ENCODE data around the gene KRTAP5-9.
"Not testable (repeated sequence)": the region's sequence is repeated elsewhere in the genome, so short reads cannot be mapped to it uniquely, and the experiment has no call there.

The KRTAP5-9 gene

GRCh38 chr11:71566626-71567599, 18.7 kb downstream of the KRTAP5-9 start:
- not testable (repeated sequence) for H3K36me3 ChIP-seq (ENCODE audit: control insufficient read depth, low read depth, low read length); H3K27me3 ChIP-seq (ENCODE audit: control insufficient read depth, insufficient read depth, low read length); H3K4me1 ChIP-seq (ENCODE audit: control insufficient read depth, low read depth, low read length); H3K9ac ChIP-seq (ENCODE audit: low read length); H3K9me3 ChIP-seq (ENCODE audit: control insufficient read depth, low read depth, low read length); H3K27ac ChIP-seq (ENCODE audit: low read length); H3K4me3 ChIP-seq (ENCODE audit: low read length)

DNA sequence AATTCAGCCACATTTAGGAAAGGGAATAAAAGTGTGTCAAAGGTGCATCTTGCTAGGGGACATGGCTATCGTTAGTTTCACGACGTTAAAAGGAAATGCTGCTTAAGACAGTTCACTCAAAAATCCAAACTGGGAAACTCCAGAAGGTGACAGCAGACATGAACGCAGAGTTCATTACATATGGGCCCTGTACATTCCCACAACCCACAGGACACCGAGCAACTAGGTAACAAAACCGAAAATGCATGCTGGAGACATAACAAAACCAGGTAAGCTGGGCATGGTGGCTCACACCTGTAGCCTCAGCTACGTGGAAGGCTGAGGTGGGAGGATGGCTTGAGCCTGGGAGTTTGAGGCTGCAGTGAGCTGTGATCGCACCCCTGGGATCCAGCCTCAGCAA, 19.4 kb downstream of the KRTAP5-9 start:
- not testable (repeated sequence) for H3K4me1 ChIP-seq (ENCODE audit: control insufficient read depth, low read depth, low read length); H3K27me3 ChIP-seq (ENCODE audit: control insufficient read depth, insufficient read depth, low read length); H3K9me3 ChIP-seq (ENCODE audit: control insufficient read depth, low read depth, low read length); H3K36me3 ChIP-seq (ENCODE audit: control insufficient read depth, low read depth, low read length); H3K27ac ChIP-seq (ENCODE audit: low read length); H3K9ac ChIP-seq (ENCODE audit: low read length); H3K4me3 ChIP-seq (ENCODE audit: low read length)

GRCh38 chr11:71568704-71569349, 20.6 kb downstream of the KRTAP5-9 start:
- Histone ChIP-seq H3K9me3 (ENCODE audit: control insufficient read depth, low read depth, low read length) (no peaks in the 10 kb centered on the region), H3K27me3 (ENCODE audit: control insufficient read depth, insufficient read depth, low read length) (no peaks in the 10 kb centered on the region), H3K27ac (ENCODE audit: low read length) (no peak overlapping the region), H3K9ac (ENCODE audit: low read length) (no peak overlapping the region), H3K4me1 (ENCODE audit: control insufficient read depth, low read depth, low read length) (peaks cover 5% of the 10 kb centered on the region), H3K36me3 (ENCODE audit: control insufficient read depth, low read depth, low read length) (no peaks in the 10 kb centered on the region), H3K4me3 (ENCODE audit: low read length) (no peak overlapping the region)

GRCh38 chr11:71571101-71571850, 23.1 kb downstream of the KRTAP5-9 start:
- H3K27me3 ChIP-seq (ENCODE audit: control insufficient read depth, insufficient read depth, low read length); H3K4me3 ChIP-seq (ENCODE audit: low read length); H3K4me1 ChIP-seq (ENCODE audit: control insufficient read depth, low read depth, low read length); H3K9ac ChIP-seq (ENCODE audit: low read length); H3K9me3 ChIP-seq (ENCODE audit: control insufficient read depth, low read depth, low read length); H3K36me3 ChIP-seq (ENCODE audit: control insufficient read depth, low read depth, low read length); H3K27ac ChIP-seq (ENCODE audit: low read length): not testable (repeated sequence)

DNA sequence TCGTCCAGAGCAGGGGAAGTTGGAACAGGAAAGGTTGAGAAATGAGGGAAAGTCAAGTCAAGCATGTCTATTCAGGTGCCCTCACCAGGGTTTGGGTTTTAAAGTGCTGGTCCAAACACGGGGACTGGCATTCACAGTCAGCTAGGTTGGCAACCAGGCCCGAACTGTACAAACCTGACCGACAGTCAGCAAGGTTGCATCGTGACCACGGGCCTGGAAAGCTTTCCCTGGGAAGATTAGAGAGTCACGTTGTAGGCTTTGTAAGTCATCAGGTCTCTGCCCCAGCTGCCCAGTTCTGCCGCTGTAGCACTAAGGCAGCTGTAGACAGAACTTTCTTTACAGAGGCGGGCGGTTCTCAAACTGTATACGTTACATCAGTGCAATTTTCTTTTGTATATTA, 24.6 kb downstream of the KRTAP5-9 start:
- Histone ChIP-seq H3K27me3 (ENCODE audit: control insufficient read depth, insufficient read depth, low read length) (no peaks in the 10 kb centered on the region), H3K9ac (ENCODE audit: low read length) (no peak overlapping the region), H3K4me1 (ENCODE audit: control insufficient read depth, low read depth, low read length) (no peaks in the 10 kb centered on the region), H3K9me3 (ENCODE audit: control insufficient read depth, low read depth, low read length) (no peaks in the 10 kb centered on the region), H3K4me3 (ENCODE audit: low read length) (no peak overlapping the region), H3K27ac (ENCODE audit: low read length) (no peak overlapping the region), H3K36me3 (ENCODE audit: control insufficient read depth, low read depth, low read length) (no peaks in the 10 kb centered on the region)

DNA sequence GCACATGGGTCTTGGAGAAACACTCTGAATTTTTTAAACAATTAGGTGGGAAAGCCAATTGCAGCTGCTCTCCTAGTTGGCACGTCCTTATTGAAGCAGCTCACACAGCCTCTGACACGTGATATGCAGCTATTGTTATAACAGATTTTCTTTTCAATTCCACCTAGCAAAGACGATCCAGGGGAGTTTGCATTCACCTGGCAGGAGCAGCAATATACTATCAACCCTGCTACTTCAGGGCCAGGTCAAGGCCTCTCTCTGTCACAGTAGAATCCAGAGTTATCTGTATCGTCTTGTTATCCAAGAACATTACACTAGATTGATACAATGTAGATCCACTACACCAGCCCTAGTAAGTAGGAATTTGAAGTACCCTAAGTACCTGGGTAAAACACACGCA, 26.2 kb downstream of the KRTAP5-9 start:
- no peaks in the 10 kb centered on the region for H3K36me3 ChIP-seq (ENCODE audit: control insufficient read depth, low read depth, low read length)
- H3K27me3 ChIP-seq (ENCODE audit: control insufficient read depth, insufficient read depth, low read length) = no peaks in the 10 kb centered on the region
- no peaks in the 10 kb centered on the region for H3K4me1 ChIP-seq (ENCODE audit: control insufficient read depth, low read depth, low read length)
- H3K9me3 ChIP-seq (ENCODE audit: control insufficient read depth, low read depth, low read length) = no peaks in the 10 kb centered on the region
- H3K9ac ChIP-seq (ENCODE audit: low read length) = no peak overlapping the region
- H3K4me3 ChIP-seq (ENCODE audit: low read length) = no peak overlapping the region
- no peak overlapping the region for H3K27ac ChIP-seq (ENCODE audit: low read length)

DNA sequence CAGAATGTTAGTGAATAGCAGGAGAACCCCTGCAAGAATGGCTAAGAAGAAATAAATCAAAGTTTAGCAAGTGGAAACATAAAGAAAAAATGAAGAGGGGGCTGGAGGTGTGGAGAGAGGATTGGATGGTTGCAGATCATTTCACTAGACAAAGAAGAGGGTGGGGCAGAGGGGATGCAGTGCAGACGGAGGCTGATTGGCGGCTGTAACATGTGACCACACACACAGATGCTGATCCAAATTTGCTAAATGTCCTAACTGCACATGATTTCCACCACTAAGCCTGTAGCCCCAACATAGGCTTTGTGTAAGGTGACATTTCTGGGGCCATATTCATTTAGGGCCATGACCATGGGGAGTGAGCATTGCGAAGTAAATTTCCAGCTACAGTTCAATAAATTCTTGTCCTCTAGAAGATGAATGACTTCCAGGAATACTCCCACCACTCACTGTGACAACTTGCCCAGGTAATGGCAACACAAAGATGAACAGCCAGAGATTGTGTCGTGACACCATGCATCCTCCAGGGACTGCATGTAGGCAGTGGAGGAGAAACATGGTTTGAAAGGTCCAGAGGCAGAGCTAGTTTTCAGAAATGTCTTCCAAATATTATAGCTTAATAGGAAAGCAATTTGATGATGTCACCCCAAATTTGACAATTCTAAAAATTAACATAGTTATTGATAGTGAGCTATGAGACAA, 27.7 kb downstream of the KRTAP5-9 start:
- Histone ChIP-seq H3K9me3 (ENCODE audit: control insufficient read depth, low read depth, low read length) (no peaks in the 10 kb centered on the region), H3K36me3 (ENCODE audit: control insufficient read depth, low read depth, low read length) (no peaks in the 10 kb centered on the region), H3K27me3 (ENCODE audit: control insufficient read depth, insufficient read depth, low read length) (no peaks in the 10 kb centered on the region), H3K27ac (ENCODE audit: low read length) (no peak overlapping the region), H3K4me1 (ENCODE audit: control insufficient read depth, low read depth, low read length) (peaks cover 3% of the 10 kb centered on the region), H3K9ac (ENCODE audit: low read length) (no peak overlapping the region), H3K4me3 (ENCODE audit: low read length) (no peak overlapping the region)

- H3K9ac ChIP-seq (ENCODE audit: low read length); H3K27ac ChIP-seq (ENCODE audit: low read length); H3K9me3 ChIP-seq (ENCODE audit: control insufficient read depth, low read depth, low read length); H3K4me1 ChIP-seq (ENCODE audit: control insufficient read depth, low read depth, low read length); H3K36me3 ChIP-seq (ENCODE audit: control insufficient read depth, low read depth, low read length); H3K27me3 ChIP-seq (ENCODE audit: control insufficient read depth, insufficient read depth, low read length); H3K4me3 ChIP-seq (ENCODE audit: low read length): not testable (repeated sequence)
Observed at GRCh38 chr11:71576688-71577465, 28.7 kb downstream of the KRTAP5-9 start.

DNA sequence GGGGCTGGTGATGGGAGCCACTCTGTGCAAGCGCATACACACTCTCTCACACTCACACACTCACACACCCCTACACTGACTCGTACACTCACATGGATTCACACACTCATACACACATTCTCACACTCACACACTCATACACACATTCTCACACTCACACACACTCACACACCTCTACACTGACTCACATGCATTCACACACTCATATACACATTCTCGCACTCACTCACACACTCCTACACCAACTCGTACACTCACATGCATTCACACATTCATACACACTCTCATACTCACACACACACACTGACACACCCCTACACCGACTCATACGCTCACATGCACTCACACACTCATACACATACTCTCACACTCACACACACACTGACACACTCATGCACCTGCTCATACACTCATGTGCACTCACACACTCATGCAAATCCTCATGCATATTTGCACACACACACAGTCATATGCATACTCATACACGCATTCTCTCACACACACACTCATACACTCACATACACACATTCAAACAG, 29.3 kb downstream of the KRTAP5-9 start:
- no peak overlapping the region for H3K9ac ChIP-seq (ENCODE audit: low read length)
- H3K36me3 ChIP-seq (ENCODE audit: control insufficient read depth, low read depth, low read length) = no peaks in the 10 kb centered on the region
- no peaks in the 10 kb centered on the region for H3K27me3 ChIP-seq (ENCODE audit: control insufficient read depth, insufficient read depth, low read length)
- no peak overlapping the region for H3K27ac ChIP-seq (ENCODE audit: low read length)
- H3K4me1 ChIP-seq (ENCODE audit: control insufficient read depth, low read depth, low read length) = peaks cover 3% of the 10 kb centered on the region
- no peaks in the 10 kb centered on the region for H3K9me3 ChIP-seq (ENCODE audit: control insufficient read depth, low read depth, low read length)
- no peak overlapping the region for H3K4me3 ChIP-seq (ENCODE audit: low read length)

GRCh38 chr11:71579513-71579912, 31.3 kb downstream of the KRTAP5-9 start:
- not testable (repeated sequence) for H3K9ac ChIP-seq (ENCODE audit: low read length); H3K36me3 ChIP-seq (ENCODE audit: control insufficient read depth, low read depth, low read length); H3K4me1 ChIP-seq (ENCODE audit: control insufficient read depth, low read depth, low read length); H3K27ac ChIP-seq (ENCODE audit: low read length); H3K9me3 ChIP-seq (ENCODE audit: control insufficient read depth, low read depth, low read length); H3K4me3 ChIP-seq (ENCODE audit: low read length); H3K27me3 ChIP-seq (ENCODE audit: control insufficient read depth, insufficient read depth, low read length)
